GM12875 (cell line): ENCODE measurements around the gene SLTM.
"Not testable (repeated sequence)": the region's sequence is repeated elsewhere in the genome, so short reads cannot be mapped to it uniquely, and the experiment has no call there.

Experiments used
- H3K4me3 ChIP-seq: one replicate; pipeline ENCODE4 v1.5.1; 2011; ENCODE audit warnings: low read depth, low read length, control low read depth
- TF ChIP-seq, protein P1 (sequence below): IDR thresholded peaks from 2 replicates; pipeline ENCODE4 v1.5.1; 2011; ENCODE audit warnings: low read depth, mild to moderate bottlenecking, control low read depth, inconsistent platforms, low read length, moderate library complexity, borderline replicate concordance; ENCODE audit not compliant: insufficient read depth

SLTM gene

DNA sequence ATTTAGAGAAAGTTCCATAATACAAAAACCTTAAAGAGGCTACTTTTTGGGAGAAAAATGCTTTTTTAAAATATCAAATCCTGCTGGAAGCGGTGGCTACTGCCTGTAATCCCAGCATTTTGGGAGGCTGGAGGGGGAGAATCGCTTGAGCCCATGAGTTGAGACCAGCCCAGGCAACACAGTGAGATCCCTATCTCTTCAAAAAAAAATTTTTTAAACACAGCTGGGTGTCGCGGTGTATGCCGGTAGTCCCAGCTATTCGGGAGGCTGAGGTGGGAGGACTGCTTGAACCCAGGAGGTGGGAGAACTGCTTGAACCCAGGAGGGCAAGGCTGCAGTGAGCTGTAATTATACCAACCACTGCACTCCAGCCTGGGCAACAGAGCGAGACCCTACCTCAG is 14.2 kb downstream of the SLTM start:
- TF ChIP-seq, protein P1, sequence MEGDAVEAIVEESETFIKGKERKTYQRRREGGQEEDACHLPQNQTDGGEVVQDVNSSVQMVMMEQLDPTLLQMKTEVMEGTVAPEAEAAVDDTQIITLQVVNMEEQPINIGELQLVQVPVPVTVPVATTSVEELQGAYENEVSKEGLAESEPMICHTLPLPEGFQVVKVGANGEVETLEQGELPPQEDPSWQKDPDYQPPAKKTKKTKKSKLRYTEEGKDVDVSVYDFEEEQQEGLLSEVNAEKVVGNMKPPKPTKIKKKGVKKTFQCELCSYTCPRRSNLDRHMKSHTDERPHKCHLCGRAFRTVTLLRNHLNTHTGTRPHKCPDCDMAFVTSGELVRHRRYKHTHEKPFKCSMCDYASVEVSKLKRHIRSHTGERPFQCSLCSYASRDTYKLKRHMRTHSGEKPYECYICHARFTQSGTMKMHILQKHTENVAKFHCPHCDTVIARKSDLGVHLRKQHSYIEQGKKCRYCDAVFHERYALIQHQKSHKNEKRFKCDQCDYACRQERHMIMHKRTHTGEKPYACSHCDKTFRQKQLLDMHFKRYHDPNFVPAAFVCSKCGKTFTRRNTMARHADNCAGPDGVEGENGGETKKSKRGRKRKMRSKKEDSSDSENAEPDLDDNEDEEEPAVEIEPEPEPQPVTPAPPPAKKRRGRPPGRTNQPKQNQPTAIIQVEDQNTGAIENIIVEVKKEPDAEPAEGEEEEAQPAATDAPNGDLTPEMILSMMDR = no peak
- H3K4me3 ChIP-seq = no peak overlapping the region

DNA sequence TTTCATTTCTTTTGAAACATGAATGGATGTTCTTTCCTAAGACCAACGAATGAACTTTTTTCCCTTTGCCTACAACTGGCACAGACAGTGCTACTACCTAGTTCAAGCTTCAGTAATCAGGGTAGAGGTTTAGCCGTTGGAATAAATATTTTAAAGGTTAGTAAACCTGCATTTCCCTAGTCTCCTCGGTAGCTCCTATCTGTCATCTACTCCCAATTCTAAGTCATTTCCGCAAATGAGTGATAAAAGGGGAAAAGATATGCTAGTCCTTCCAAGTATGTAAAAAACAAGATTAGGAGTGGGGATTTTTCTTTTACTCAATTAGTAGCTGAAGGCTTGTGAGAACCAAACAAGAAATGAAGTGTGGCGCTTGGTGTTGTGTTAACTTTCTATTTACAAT is 15.2 kb downstream of the SLTM start:
- no peak overlapping the region for H3K4me3 ChIP-seq
- TF ChIP-seq, protein P1 = no peak

DNA sequence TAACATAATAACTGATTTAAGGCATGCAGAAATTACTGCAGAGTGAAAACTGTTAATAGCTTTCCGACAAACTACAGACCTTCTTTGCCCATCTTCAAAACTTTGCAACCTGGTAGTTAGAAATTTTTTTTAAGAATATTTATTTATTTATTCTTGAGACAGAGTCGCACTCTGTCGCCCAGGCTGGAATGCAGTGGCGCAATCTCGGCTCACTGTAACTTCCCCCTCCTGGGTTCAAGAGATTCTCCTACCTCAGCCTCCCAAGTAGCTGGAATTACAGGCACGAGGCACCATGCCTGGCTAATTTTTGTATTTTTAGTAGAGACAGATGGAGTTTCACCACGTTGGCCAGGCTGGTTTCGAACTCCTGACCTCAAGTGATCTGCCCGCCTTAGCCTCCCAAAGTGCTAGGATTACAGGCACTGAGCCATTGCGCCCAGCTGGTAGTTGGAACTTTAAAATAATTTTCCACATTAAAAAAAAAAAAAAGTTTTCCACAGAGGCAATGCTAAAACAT is 15.8 kb downstream of the SLTM start:
- not testable (repeated sequence) for H3K4me3 ChIP-seq

DNA sequence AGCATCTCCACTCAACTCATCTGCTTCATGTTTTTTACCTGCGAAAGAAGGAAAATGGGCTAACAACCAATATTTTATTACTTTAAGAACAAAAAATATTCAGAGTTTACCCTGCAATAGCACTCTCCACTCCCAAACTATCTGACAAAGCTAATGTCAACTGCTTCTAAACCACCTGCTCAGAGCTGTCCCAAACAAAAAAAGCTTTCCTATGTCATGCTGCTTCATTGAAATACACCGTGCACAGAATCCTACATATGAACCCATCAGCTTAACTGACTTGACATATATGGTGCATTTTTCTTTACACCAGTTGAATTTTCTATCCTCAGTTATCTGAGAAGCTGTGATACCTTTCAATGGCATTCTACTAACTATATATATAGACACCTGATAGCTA is 16.5 kb downstream of the SLTM start:
- TF ChIP-seq, protein P1 = no peak

DNA sequence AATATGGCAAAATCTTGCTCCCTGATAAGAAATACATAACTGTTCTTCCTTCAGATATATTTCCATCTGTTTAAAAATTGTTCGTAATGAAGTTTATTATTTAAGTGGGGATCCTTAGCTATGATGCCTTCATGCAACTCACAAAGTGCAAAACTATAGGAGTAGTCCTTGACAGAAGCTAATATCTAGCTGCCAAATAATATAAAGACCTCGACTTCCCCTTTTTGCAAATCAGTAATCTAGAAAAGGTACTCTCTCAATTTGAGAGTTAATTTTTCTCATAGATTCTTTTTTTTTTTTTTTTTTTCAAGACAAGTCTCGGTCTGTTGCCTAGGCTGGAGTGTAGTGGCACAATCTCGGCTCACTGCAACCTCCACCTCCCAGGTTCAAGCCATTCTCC is 23.0 kb downstream of the SLTM start:
- no peak overlapping the region for H3K4me3 ChIP-seq
- TF ChIP-seq, protein P1 = no peak

More for the DNA sequence above, 16.5 kb downstream of the SLTM start:
- no peak overlapping the region for H3K4me3 ChIP-seq

DNA sequence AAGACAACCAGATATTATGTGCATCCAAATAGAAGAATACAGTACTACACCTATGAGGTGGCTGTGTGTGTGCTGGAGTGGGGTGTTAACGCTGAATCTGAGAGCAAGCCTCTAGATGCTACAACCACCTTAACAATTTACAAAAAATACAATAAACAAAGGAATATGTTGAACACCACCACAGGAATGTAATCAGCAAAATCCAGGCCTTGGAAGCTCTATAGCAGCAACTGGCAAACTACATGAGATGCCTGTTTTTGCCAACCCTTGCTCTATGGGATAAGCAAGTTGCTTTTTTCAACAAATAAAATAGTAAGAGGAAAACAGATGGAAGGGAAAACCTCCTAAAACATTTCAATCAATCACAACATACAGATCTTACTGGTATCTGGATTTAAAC is 23.9 kb downstream of the SLTM start:
- TF ChIP-seq, protein P1 = no peak
- H3K4me3 ChIP-seq = no peak overlapping the region

DNA sequence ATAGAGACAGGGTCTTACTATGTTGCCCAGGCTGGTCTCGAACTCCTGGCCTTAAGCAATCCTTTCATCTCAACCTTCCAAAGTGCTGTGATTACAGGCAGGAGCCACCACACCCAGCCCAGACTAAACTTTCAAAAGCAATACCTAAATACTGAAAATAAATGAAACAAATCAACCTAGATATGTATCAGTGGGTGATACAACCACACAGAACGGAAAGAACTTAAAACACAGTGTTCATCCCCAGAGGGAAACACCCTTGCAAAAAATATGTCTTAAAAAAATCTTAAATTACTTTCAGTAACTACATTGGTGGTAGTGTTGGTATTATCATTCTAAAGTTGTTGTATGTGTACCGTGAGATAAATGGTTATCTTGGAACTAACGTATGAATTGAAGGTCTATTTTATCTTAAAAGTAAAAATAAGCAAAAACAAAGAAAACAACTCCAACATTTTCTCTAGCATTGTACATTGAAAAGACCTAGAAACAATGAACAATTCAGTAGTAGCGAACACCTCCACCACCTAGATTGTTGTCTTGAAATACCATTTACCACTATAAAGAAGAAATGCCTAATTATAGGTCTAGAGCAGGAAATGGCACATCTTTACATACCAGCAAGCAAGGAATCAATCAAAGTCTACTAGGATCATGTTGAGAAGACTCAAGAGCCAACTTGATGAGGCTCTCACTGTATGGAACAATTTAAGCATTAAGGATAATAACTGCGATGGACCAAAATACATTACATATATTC is 24.7 kb downstream of the SLTM start:
- no peak overlapping the region for H3K4me3 ChIP-seq
- TF ChIP-seq, protein P1 = no peak
